GM18520 (cell line): Measurements from ENCODE around the gene CBR3.
"Not testable (repeated sequence)": the region's sequence is repeated elsewhere in the genome, so short reads cannot be mapped to it uniquely, and the experiment has no call there.

Experiments
- ATAC-seq: cut with Tn5 transposase; IDR thresholded peaks from one replicate; pipeline ENCODE4 v1.9.1; 2021; ENCODE audit not compliant: unreplicated experiment

The CBR3 gene

DNA sequence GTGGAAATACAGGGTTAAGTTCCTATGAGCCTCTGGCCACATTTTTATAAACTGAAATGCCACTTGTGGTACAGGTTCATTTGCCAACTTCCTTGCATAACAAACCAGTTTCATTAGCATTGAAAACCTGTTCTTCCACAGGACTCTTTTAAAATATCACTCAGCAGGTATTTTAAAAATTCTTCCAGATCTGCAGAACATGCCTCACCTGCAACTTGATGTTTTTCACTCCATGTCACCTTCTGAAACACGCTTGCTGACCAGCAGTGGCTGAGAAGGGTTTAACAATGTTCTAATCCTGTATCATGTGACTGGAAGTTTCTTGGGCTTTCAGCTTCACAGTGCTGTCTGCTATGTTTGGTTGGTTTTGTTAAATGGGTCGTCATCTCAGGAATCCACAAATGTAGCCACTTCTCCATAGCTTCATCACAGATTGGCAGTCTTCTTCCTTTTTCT, 17.6 kb upstream of the CBR3 start:
- no peak for ATAC-seq

GRCh38 chr21:36120304-36120888, 14.5 kb upstream of the CBR3 start:
- ATAC-seq = no peak

- no peak for ATAC-seq
These were observed 11.9 kb upstream of the CBR3 start for GRCh38 chr21:36122977-36123376.

DNA sequence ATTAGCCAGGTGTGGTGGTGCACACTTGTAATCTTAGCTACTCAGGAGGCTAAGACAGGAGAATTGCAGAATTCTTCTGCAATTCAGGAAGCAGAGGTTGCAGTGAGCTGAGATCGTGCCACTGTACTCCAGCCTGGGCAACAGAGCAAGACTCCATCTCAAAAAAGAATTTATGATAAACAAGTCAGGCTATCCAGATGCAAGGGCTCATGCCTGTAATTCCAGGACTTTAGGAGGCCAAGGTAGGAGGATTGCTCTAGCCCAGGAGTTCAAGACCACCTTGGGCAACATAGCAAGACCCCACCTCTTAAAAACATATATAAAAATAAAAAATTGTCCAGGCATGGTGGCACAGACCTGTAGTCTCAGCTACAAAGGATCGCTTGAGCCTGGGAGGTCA, 10.5 kb upstream of the CBR3 start:
- ATAC-seq = no peak

DNA sequence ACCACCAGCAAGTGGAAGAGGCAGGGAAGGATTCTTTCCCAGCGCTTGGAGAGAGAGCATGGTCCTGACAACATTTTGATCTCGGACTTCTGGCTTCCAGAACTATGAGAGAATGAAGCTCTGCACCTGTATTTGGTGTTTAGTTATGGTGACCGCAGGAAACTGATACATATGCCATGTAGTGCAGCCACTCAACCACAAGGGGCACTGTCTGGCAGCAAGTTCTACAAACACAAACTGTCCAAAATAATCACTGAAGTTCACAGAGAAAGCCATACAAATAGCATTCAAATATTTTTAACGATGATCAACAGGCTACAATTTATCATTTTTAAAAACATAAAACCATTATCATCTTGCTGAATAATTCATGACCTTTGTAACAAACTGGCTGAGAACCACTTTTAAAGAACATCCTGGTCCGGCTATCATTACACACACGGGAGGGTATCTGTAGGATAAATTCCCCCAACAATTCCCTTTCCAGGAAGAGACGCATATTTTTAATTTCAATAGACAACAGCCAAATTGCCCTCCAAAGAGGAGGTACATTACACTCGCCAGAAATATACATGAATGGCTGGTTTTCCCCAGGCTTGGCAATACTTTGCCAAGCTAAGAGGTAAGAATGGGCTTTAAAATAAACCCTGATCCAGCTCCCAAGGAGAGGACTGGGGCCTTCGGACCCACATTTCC, 9.2 kb upstream of the CBR3 start:
- ATAC-seq = no peak

DNA sequence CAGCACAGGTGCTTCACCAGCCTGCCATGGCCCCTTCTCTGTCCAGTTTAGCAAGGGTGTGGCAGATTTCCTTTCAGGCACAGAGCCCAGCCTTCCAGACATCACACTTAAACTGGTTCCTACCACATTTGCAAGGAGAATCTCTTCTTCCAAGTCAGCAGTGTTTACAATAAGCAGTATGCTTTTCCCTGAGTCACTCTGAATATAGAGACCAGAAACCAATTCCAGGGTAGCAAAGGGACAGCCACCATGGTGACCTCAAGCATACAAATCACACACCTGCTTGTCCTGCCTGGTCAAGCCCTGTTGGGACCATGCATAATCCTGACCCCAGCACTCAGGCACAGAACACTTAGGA, 8.7 kb upstream of the CBR3 start:
- ATAC-seq = no peak

- ATAC-seq = no peak
These were observed 8.2 kb upstream of the CBR3 start for GRCh38 chr21:36126621-36127110.

DNA sequence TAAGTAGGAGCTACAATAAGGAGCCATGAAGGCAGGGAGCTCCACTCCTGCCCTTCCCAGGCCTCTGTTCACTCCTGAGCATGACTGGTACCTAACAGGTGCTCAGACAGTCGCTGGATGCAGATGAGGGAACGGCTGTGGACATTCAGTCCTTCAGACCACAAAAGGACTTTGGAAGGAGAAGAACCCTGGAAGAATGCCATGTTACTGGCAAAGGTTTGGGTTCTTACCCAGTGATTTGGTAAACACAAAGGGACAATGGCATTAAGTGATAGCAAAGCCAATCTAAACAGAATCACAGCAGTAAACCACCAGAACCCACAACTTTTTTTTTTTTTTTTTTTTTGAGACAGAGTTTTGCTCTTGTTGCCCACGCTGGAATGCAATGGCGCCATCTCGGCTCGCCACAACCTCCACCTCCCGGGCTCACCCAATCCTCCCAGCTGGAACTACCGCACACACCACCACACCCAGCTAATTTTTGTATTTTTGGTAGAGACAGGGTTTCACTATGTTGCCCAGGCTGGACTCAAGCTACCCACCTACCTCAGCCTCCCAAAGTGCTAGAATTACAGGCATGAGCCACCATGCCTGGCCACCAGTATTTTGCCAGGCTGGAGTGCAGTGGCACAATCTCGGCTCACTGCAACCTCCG, 7.5 kb upstream of the CBR3 start:
- no peak for ATAC-seq

DNA sequence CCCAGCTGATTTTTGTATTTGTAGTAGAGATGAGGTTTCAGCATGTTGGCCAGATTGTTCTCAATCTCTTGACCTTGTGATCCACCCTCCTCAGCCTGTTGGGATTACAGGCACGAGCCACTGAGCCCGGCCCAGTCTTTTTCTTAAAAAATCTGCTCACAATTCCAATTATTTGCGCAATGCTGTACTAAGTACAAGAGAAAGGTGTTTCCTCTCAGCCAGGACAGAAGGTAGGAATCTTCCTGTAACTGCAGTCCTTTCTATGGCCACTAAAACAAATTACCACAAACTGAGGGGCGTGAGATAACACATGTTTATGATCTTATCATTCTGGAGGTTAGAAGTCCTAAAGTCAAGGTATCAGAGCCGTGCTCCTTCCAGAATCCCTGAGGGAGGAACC, 6.9 kb upstream of the CBR3 start:
- ATAC-seq = no peak

GRCh38 chr21:36129219-36129618, 5.7 kb upstream of the CBR3 start:
- no peak for ATAC-seq

DNA sequence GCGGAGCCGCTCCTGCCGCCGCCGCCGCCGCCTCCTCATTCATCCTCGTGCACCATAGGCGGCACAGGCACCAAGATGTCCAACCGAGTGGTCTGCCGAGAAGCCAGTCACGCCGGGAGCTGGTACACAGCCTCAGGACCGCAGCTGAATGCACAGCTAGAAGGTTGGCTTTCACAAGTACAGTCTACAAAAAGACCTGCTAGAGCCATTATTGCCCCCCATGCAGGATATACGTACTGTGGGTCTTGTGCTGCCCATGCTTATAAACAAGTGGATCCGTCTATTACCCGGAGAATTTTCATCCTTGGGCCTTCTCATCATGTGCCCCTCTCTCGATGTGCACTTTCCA, 4.5 kb upstream of the CBR3 start:
- not testable (repeated sequence) for ATAC-seq

DNA sequence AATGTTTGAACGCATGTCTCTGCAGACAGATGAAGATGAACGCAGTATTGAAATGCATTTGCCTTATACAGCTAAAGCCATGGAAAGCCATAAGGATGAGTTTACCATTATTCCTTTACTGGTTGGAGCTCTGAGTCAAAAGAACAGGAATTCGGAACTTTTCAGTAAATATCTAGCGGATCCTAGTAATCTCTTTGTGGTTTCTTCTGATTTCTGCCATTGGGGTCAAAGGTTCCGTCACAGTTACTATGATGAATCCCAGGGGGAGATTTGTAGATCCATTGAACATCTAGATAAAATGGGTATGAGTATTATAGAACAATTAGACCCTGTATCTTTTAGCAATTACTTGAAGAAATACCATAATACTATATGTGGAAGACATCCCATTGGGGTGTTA, 4.0 kb upstream of the CBR3 start:
- not testable (repeated sequence) for ATAC-seq

DNA sequence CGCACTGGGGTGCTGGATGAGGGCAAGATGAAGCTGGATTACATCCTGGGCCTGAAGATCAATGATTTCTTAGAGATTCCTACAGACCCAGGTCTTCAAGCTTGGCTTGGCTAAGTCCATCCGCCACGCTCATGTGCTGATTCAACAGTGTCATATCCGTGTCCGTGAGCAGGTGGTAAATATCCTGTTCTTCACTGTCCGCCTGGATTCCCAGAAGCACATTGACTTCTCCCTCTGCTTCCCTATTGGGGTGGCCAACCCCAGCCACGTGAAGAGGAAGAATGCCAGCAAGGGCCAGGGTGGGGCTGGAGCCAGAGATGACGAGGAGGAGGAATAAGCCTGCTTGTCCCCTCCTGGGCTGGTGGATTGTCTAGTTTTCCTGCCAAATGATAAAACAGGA, 2.2 kb upstream of the CBR3 start:
- no peak for ATAC-seq

- ATAC-seq = no peak
These were observed 668 bp downstream of the CBR3 start for GRCh38 chr21:36135391-36136102.

- ATAC-seq = not testable (repeated sequence)
These were observed 4.9 kb downstream of the CBR3 start for GRCh38 chr21:36139791-36140190.

DNA sequence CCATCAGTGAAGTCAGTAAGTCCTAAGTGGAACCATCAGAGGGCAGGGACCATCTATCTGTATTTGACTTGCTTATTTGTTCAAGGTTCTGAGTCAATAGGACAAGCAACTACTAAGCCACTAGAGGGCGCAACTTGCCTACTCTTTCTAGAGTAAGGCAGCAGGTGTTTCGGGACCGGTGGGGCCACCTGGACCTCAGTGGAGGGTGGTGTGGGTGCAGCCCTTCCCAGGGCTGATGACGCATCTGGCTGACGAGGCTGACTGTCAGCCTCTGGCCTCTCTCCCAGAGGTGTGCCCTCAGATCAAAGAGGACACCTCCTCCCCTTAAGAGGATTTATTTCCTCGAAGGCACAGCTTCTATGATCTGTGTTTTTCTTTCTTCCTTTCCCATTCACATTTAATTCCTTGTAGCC, 6.6 kb downstream of the CBR3 start:
- peak; percentile 68 for ATAC-seq

DNA sequence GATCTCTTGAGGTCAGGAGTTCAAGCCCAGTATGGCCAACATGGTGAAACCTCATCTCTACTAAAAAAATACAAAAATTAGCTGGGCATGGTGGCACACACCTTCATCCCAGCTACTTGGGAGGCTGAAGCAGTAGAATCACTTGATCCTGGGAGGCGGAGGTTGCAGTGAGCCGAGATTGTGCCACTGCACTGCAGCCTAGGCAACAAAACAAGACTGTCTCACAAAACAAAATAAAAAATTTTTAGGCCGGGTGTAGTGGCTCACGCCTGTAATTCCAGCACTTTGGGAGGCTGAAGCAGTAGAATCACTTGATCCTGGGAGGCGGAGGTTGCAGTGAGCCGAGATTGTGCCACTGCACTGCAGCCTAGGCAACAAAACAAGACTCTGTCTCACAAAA, 9.4 kb downstream of the CBR3 start:
- not testable (repeated sequence) for ATAC-seq

DNA sequence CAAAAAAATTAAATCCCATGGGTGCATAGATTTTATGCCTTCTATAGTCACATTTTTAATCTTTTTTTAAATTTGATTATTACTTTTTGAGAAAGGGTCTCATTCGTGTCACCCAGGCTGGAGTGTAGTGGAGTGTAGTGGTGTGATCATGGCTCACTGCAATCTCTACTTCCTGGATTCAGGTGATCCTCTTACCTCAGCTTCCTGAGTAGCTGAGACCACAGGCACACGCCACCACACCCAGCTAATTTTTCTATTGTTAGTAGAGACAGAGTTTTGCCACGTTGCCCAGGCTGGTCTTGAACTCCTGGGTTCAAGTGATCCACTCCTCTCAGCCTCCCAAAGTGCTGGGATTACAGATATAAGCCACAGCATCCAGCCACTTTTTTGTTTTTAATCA, 10.4 kb downstream of the CBR3 start:
- ATAC-seq = no peak

GRCh38 chr21:36147911-36148310, 13.0 kb downstream of the CBR3 start:
- no peak for ATAC-seq

GRCh38 chr21:36148886-36149285, 14.0 kb downstream of the CBR3 start:
- ATAC-seq = no peak

- no peak for ATAC-seq
These were observed 15.2 kb downstream of the CBR3 start for GRCh38 chr21:36149788-36150711.
